HG02588 (cell line): ENCODE results near the gene AKNA.

Source experiments
- ATAC-seq: cut with Tn5 transposase; IDR thresholded peaks from one replicate; pipeline ENCODE4 v1.9.1; 2021; ENCODE audit warnings: mild to moderate bottlenecking, moderate library complexity; ENCODE audit not compliant: unreplicated experiment

Gene AKNA

GRCh38 chr9:114363424-114363823, 24.4 kb downstream of the AKNA start:
- ATAC-seq: no peak

DNA sequence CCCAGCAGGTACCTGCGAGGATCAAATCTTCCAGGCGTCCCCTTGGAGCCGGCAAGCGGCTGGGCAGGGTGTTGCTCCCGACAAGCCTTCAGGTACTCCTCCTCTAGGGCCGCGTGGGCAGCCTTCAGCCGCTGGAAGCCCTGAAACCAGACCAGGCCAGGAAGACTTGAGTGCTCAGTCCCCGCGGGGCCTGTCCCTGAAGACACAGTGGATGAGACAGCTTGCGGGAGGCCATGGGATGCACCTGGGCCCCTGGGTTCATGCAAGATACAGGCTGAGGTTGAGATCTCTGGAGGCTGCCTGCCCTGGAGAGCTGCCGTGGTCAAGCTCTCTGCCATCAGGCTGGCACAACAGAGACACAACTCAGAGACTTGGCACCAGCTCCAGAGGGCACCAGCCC, 25.4 kb downstream of the AKNA start:
- no peak for ATAC-seq

DNA sequence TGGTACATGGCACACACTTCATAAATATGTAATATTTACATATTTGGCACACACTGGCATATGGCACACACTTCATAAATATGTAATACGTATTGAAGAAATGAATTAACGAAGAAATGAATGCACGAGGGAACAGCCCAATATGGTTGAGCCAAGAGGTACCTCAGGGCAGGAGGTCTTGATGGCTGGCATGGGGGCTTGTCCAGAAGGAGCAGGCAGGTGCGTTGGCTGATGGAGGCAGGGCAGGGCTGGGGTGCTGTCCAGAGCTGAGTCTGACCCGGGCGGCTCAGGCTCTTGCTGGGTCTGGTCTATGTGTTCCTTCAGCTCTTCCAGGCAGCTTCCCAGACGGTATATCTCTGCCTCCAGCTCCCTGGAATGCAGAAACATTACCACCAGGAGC, 26.2 kb downstream of the AKNA start:
- no peak for ATAC-seq

- no peak for ATAC-seq
Measured at GRCh38 chr9:114359801-114360200, 28.0 kb downstream of the AKNA start.

- ATAC-seq: no peak
Measured at GRCh38 chr9:114357911-114358328, 29.9 kb downstream of the AKNA start.

DNA sequence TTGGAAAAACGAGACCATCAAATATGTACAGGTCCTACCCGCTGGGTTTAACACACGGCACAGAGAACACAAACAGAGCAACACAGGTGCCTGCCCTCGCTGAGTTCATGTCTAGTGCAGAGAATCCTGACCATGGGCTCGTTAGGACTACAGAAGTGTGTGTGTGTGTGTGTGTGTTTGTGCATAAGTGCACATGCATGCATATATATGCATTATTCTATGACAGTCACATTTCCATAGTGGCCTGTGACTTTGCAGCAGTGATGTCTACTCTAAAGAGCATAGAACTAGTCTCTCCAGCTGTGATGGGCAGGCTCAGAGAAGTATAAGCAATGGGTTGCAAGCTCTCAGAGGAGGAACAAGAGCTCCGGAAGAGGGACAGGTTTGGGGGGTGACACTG, 30.4 kb downstream of the AKNA start:
- ATAC-seq: no peak

DNA sequence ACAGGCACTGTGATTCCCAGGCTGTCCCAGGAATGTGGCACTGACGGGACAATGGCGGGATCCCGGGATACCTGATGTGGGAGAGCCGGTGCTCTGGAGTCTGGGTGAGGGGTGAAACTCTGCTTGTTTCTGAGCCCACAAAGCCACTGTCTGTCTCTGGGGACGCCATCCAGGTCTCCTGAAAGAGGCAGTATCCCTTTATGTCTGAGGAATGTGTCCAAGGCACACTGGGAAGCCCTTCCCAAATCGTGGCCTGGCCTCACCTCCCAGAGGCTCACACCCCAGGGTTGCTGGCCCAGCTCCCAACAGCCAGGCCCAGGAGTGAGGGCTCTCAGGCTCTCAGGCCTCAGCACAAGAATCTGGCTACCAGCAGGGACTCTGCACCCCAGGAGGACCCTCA, 31.0 kb downstream of the AKNA start:
- ATAC-seq: no peak

DNA sequence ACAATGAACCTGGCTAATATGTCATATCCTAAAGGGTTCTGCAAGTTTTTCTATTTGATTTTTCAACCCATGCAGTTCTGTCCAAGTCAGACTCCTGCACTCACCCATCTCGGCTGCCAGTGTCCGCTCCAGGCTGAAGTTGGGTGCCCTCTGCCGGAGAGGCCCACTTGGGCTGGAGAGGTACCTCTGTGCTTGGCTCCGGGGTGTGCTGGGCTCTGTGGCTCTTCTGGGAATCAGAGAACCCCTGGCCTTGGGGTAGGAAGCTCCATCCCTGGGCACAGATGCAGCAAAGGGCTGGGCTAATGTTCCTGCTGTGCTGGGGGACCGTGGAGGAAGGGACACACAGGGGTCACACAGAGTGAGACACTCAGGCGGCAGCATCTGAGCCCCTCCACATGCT, 32.0 kb downstream of the AKNA start:
- no peak for ATAC-seq

DNA sequence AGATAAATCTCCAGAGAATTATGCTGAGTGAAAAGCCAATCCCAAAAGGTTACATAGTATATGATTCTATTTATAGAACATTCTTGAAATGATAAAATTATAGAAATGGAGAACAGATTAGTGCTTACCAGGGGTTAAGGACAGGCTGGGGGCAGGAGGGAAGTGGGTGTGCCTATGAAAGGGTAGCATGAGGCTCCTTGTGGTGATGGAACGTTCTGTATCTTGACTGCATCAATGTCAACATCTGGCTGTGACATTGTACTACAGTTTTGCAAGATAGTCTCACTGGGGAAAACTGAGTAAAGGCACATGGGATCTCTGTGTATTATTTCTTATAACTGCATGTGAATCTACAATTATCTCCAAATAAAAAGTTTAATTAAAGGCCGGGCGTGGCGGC, 35.9 kb downstream of the AKNA start:
- ATAC-seq: no peak

DNA sequence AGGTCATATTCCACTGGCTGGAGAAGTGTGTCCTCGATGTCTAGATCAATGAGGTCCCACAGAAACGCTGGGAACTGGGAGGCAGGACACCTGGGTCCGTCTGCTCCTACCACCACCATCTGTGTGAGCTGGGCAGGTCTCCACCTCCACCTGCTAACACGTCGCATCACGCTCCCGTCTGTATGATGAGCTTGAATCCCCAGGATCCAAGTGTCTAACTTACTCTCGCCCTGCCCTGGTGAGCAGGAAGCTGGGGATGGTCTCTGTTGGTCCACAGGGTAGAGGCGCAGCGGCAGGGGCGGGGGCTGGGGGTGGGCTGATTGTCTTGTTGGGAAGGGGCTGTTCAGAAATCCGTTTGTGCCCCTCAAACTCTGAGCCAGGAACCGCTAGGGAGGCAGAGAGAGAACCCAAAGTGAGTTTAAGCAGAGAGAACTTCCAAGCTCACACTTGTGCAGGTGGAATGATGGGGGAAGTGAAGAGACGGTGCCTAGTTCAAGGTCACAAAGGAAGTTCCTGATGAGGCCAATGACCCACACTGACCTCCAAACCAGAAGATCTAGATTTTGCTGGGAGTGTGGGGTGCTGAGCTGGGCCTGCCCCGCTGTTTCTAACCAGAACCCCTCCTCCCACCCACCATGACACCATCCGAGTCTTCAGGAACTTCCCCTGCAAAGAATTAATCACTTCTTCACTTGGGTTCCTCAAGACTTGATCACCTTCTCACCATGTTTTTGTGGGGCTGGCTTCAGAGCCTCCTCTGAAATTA, 37.0 kb downstream of the AKNA start:
- no peak for ATAC-seq

DNA sequence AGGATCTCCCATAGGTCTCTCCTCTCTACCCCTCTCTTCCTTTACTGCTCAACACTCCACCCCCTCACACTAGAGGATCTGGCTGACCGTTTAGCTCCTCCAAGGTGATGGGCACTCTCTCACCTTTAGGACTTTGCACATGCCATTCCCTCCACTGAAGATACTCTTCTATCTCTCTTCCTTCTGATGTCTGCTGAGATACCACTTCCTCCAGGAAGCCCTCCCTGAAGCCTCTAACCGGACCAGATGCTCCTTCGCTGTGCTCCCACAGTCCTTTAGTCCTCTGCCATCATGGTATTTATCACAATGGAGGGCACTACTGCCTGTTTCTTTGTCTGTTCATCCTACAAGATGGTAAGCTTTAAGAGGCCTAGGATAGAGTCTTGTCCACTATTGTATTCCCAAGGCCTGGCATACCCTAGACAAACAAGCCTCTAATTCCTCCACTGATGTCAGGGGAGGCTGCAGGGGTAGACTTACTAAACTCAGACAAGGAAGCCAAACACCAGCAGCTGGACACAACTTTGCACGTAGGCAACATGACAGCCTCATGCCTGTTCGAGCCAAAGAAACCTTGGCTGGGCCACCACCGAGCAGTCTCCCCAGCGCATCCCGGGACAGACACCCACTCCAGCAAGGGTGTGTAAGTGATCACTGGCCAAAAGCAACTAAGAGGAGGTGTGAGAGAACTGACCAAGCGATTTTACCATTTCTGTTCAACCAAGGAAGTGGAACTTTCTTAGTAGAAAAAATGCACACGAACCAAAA, 37.9 kb downstream of the AKNA start:
- no peak for ATAC-seq

DNA sequence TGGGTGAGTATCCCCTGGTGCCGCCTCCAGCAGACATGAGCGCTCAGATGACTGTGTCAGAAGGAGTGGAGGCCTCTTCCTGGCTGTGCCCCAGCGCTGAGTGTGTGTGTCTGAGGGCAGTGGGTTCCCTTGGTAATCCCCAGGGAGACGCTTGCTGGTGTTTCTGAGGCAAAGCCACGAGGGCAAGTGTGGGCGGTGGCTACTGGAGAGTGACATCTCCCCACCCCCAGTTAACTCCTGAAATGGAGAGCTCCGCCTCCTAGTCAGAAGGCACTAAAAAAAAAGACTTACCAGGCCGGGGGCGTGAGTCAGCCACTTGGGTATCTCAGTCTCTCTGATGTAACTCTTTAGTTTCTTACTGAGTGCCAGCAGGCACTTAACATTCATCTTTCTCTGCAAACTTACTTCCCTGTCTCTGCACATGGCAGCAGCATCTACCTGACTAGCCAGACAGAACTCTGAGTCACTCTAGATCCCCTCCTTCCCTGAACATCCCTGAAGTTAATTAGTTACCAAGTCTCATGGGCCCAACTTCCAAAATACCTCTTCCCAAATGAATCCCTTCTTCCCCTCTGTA, 38.8 kb downstream of the AKNA start:
- ATAC-seq: peak; percentile 88

DNA sequence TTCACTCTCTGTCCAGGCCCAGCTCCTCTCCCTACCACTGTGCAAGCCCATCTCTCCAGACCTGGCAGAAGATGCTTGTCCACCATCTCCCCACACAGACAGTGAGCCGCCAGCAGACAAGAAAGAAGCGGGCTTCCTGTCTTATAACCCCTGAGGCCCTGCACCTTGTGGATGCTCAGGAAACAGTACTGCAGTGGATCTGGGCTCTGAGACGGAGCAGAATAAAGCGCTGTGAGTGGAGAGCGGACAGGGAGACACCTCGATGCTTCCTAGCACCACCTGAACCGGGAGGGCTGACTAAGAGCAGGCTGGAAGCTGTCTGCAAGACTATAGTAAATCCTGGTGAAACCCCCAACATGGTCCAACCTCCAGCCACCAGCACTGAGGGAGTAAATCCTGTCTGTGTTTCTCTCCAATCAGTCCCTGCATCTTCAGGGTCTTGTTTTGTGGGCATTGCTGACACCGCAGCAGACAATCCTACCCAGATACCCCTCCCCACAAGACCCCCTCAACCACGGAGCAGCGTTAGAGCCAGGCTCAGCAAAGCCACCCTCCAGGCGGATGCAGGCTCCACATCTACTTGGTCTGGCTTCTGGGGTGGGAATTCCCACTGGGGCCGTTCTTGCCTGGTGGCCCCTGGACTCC, 39.4 kb downstream of the AKNA start:
- ATAC-seq: no peak

DNA sequence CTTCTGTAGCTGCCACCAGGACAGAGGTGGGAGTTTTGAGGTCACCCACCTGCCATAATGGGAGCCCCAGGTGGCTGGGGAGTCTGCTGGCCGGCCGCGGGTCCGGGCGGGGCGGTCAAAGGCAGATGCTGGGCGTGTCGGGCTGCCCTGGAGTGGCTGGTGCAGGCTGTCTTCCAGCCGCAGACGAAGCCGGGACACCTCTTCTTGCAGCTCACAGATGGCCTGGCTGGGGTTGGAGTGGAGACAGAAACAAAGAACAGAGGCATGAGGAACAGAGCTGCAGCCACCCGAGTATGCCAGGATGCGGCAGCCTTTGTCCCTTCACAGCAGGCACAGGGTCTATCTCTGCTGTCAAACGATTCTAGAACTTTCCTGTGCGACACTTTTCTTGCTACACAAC, 40.1 kb downstream of the AKNA start:
- no peak for ATAC-seq

DNA sequence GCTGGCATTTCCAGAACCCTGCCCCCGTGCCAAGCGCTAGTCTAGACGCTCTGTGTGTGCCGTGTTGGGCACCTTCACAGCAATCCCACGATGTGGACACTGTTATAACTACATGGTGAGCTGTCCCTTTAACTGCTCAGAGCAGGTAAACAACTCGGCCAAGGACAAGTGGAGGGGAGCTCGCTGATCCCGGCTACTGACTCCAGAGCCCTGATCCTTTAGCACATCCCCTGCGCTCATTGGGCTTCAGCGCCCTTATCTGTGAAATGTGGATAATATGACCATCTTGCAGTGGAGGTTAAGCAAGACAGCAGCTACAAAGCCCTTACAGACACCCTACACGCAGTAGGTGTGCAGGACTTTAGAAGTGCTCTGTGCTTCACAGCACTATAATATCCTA, 41.6 kb downstream of the AKNA start:
- no peak for ATAC-seq

GRCh38 chr9:114345493-114346065, 42.2 kb downstream of the AKNA start:
- no peak for ATAC-seq

DNA sequence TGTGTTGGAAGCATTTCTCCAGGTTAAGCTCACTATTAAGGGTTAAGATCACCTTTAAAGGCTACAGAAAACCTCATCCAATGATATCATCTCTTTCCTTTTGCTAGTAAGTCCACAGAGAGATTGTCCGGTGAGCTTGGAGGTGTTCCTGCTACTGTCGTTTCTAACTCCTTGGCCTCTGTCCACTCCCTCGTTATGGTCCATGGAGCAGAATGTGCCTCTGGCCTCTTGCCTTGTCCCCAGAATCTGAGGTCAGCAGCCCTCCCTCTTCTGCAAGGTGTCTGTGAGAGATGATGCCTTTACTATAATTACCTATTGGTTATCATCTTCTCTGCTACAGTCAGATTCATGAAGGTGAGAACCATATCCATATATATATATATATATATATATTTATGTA, 43.1 kb downstream of the AKNA start:
- ATAC-seq: no peak

DNA sequence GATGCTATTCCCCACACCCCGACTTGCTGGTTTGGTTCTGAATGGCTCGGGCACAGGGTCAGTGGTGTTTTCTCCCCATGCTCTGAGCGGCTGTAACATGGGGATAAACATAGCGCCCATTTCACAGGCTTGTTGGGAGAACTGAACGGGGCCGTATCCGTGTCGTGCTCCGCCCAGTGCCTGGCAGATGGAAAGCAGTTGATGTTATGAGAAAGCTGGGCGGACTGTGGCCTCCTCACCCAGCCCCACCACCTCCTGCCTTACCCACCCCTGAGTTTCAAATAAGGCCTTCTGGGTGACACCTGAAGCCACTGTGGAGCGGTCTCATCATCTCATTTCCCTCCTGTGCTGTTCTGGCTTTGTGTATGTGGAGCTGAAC, 43.6 kb downstream of the AKNA start:
- no peak for ATAC-seq

DNA sequence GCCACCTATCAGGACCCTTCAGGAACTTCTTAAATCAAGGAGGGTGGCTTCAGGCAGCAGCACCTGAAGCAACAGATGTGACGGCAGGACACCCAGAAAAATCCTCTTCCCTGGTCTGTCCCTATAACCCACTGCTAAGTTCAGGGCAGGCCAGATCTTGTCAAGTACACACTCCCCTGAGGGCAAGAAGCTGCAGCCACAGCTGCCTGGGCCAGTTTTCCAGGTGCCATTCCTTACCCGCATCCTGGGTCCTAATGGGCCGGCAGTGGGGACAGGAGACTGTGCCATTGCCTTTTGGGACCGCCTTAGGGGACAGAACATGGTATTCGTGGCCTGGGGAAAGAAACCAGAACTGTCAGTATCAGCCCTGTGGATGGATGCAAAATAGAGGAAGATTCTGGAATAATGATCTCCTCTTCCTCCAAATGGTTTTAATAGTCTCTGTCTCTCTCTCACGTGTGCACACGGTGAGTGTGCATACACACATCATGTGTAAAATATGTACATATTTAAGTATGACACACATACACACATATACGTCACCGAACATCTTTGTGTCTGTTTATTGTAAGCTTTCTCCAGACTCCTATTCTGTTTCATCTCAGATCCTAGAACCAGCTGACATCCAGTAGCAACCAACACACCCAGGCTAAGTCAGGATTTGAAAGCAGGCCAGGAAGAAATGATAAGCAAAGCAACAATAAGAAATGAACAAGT, 44.2 kb downstream of the AKNA start:
- no peak for ATAC-seq

GRCh38 chr9:114342755-114343440, 44.9 kb downstream of the AKNA start:
- ATAC-seq: no peak
